ENCODE data around the gene QRSL1.
"Not testable (repeated sequence)": the region's sequence is repeated elsewhere in the genome, so short reads cannot be mapped to it uniquely, and the experiment has no call there.

QRSL1 gene

GRCh38 chr6:106694343-106694742 lies 65.0 kb downstream of the QRSL1 start:
- H3K4me3 ChIP-seq (ENCODE audit: low read length) = no peak overlapping the region
- peak; percentile 11 for DNase-seq
- no peaks in the 10 kb centered on the region for H3K27me3 ChIP-seq (ENCODE audit: insufficient read depth, low read length, poor library complexity)
- no peak overlapping the region for H3K23ac ChIP-seq (ENCODE audit: low read length)
- no peaks in the 10 kb centered on the region for H3K79me2 ChIP-seq (ENCODE audit: control insufficient read depth, insufficient read depth, low read length)
- H2BK15ac ChIP-seq (replicated peaks; ENCODE audit: low read depth) = no peak overlapping the region
- H3K18ac ChIP-seq (ENCODE audit: low read length) = no peak overlapping the region
- no peak overlapping the region for H4K5ac ChIP-seq (ENCODE audit: low read length)
- H3K79me1 ChIP-seq (ENCODE audit: low read length) = no peaks in the 10 kb centered on the region
- H4K8ac ChIP-seq (ENCODE audit: low read depth, low read length) = no peak overlapping the region
- H2AK5ac ChIP-seq (ENCODE audit: low read length) = no peak overlapping the region
- no CpG with 5 or more reads among the region's 8 CpGs for WGBS (ENCODE audit: extremely low coverage, insufficient coverage, low lambda C conversion rate)
- H3K9ac ChIP-seq (ENCODE audit: low read length) = no peak overlapping the region
- no peak overlapping the region for H2BK120ac ChIP-seq (ENCODE audit: low read depth, low read length)
- H3K4me2 ChIP-seq (ENCODE audit: low read length) = no peak overlapping the region
- H3K4ac ChIP-seq (ENCODE audit: low read depth, low read length) = no peak overlapping the region
- no peaks in the 10 kb centered on the region for H3K4me1 ChIP-seq (ENCODE audit: control insufficient read depth, low read depth, low read length)
- no peak overlapping the region for H3K56ac ChIP-seq (ENCODE audit: low read length)
- no peak overlapping the region for H3K27ac ChIP-seq (ENCODE audit: low read depth, low read length)
- no peak overlapping the region for H2BK5ac ChIP-seq (ENCODE audit: low read length)
- H3K36me3 ChIP-seq (ENCODE audit: control insufficient read depth, insufficient read depth, low read length) = no peaks in the 10 kb centered on the region

- DNase-seq = no peak
- no peak overlapping the region for H4K8ac ChIP-seq (ENCODE audit: low read depth, low read length)
- no peak overlapping the region for H4K5ac ChIP-seq (ENCODE audit: low read length)
- H2AK5ac ChIP-seq (ENCODE audit: low read length) = no peak overlapping the region
- H3K27me3 ChIP-seq (ENCODE audit: insufficient read depth, low read length, poor library complexity) = no peaks in the 10 kb centered on the region
- no peak overlapping the region for H3K23ac ChIP-seq (ENCODE audit: low read length)
- H3K4me2 ChIP-seq (ENCODE audit: low read length) = no peak overlapping the region
- H3K4me1 ChIP-seq (ENCODE audit: control insufficient read depth, low read depth, low read length) = no peaks in the 10 kb centered on the region
- no peak overlapping the region for H2BK5ac ChIP-seq (ENCODE audit: low read length)
- H3K79me2 ChIP-seq (ENCODE audit: control insufficient read depth, insufficient read depth, low read length) = no peaks in the 10 kb centered on the region
- H3K4ac ChIP-seq (ENCODE audit: low read depth, low read length) = no peak overlapping the region
- no peak overlapping the region for H3K27ac ChIP-seq (ENCODE audit: low read depth, low read length)
- H3K36me3 ChIP-seq (ENCODE audit: control insufficient read depth, insufficient read depth, low read length) = no peaks in the 10 kb centered on the region
- H2BK120ac ChIP-seq (ENCODE audit: low read depth, low read length) = no peak overlapping the region
- no peak overlapping the region for H3K18ac ChIP-seq (ENCODE audit: low read length)
- no peak overlapping the region for H2BK15ac ChIP-seq (replicated peaks; ENCODE audit: low read depth)
- no peak overlapping the region for H3K56ac ChIP-seq (ENCODE audit: low read length)
- H3K4me3 ChIP-seq (ENCODE audit: low read length) = no peak overlapping the region
- H3K79me1 ChIP-seq (ENCODE audit: low read length) = no peaks in the 10 kb centered on the region
- no peak overlapping the region for H3K9ac ChIP-seq (ENCODE audit: low read length)
Observed at GRCh38 chr6:106700581-106700980, 71.2 kb downstream of the QRSL1 start.

- not testable (repeated sequence) for H3K4me2 ChIP-seq (ENCODE audit: low read length); H3K36me3 ChIP-seq (ENCODE audit: control insufficient read depth, insufficient read depth, low read length); H2BK15ac ChIP-seq (replicated peaks; ENCODE audit: low read depth); H3K27me3 ChIP-seq (ENCODE audit: insufficient read depth, low read length, poor library complexity); H3K23ac ChIP-seq (ENCODE audit: low read length); H3K79me2 ChIP-seq (ENCODE audit: control insufficient read depth, insufficient read depth, low read length); H3K9ac ChIP-seq (ENCODE audit: low read length); DNase-seq; H2BK120ac ChIP-seq (ENCODE audit: low read depth, low read length); H3K56ac ChIP-seq (ENCODE audit: low read length); H4K8ac ChIP-seq (ENCODE audit: low read depth, low read length); H3K4ac ChIP-seq (ENCODE audit: low read depth, low read length); H2BK5ac ChIP-seq (ENCODE audit: low read length); H3K18ac ChIP-seq (ENCODE audit: low read length); H3K4me1 ChIP-seq (ENCODE audit: control insufficient read depth, low read depth, low read length); H3K79me1 ChIP-seq (ENCODE audit: low read length); H3K4me3 ChIP-seq (ENCODE audit: low read length); H4K5ac ChIP-seq (ENCODE audit: low read length); H3K27ac ChIP-seq (ENCODE audit: low read depth, low read length); H2AK5ac ChIP-seq (ENCODE audit: low read length)
- WGBS (ENCODE audit: extremely low coverage, insufficient coverage, low lambda C conversion rate) = no CpG with 5 or more reads among the region's 3 CpGs
Observed at GRCh38 chr6:106701201-106701600, 71.8 kb downstream of the QRSL1 start.

- Histone ChIP-seq H4K8ac (ENCODE audit: low read depth, low read length) (no peak overlapping the region), H2BK120ac (ENCODE audit: low read depth, low read length) (no peak overlapping the region), H3K9ac (ENCODE audit: low read length) (no peak overlapping the region), H3K79me1 (ENCODE audit: low read length) (no peaks in the 10 kb centered on the region), H3K4me3 (ENCODE audit: low read length) (no peak overlapping the region), H3K4me2 (ENCODE audit: low read length) (no peak overlapping the region), H3K36me3 (ENCODE audit: control insufficient read depth, insufficient read depth, low read length) (no peaks in the 10 kb centered on the region), H3K27ac (ENCODE audit: low read depth, low read length) (no peak overlapping the region), H4K5ac (ENCODE audit: low read length) (no peak overlapping the region), H3K27me3 (ENCODE audit: insufficient read depth, low read length, poor library complexity) (no peaks in the 10 kb centered on the region), H3K23ac (ENCODE audit: low read length) (no peak overlapping the region), H2BK15ac (replicated peaks; ENCODE audit: low read depth) (no peak overlapping the region), H3K79me2 (ENCODE audit: control insufficient read depth, insufficient read depth, low read length) (no peaks in the 10 kb centered on the region), H2AK5ac (ENCODE audit: low read length) (no peak overlapping the region), H3K18ac (ENCODE audit: low read length) (no peak overlapping the region), H3K4me1 (ENCODE audit: control insufficient read depth, low read depth, low read length) (no peaks in the 10 kb centered on the region), H3K4ac (ENCODE audit: low read depth, low read length) (no peak overlapping the region), H2BK5ac (ENCODE audit: low read length) (no peak overlapping the region), H3K56ac (ENCODE audit: low read length) (no peak overlapping the region)
- WGBS (ENCODE audit: extremely low coverage, insufficient coverage, low lambda C conversion rate) = no CpG with 5 or more reads among the region's 4 CpGs
- no peak for DNase-seq
Observed at GRCh38 chr6:106702046-106702445, 72.7 kb downstream of the QRSL1 start.

GRCh38 chr6:106702451-106703110 lies 73.2 kb downstream of the QRSL1 start:
- H3K4me3 ChIP-seq (ENCODE audit: low read length) = no peak overlapping the region
- no peaks in the 10 kb centered on the region for H3K79me2 ChIP-seq (ENCODE audit: control insufficient read depth, insufficient read depth, low read length)
- H3K4me1 ChIP-seq (ENCODE audit: control insufficient read depth, low read depth, low read length) = no peaks in the 10 kb centered on the region
- H3K18ac ChIP-seq (ENCODE audit: low read length) = no peak overlapping the region
- no peak overlapping the region for H3K56ac ChIP-seq (ENCODE audit: low read length)
- H2BK5ac ChIP-seq (ENCODE audit: low read length) = no peak overlapping the region
- WGBS (ENCODE audit: extremely low coverage, insufficient coverage, low lambda C conversion rate) = no CpG with 5 or more reads among the region's 10 CpGs
- no peak overlapping the region for H4K5ac ChIP-seq (ENCODE audit: low read length)
- no peak overlapping the region for H3K4me2 ChIP-seq (ENCODE audit: low read length)
- H3K9ac ChIP-seq (ENCODE audit: low read length) = no peak overlapping the region
- no peak for DNase-seq
- no peak overlapping the region for H3K27ac ChIP-seq (ENCODE audit: low read depth, low read length)
- H2BK120ac ChIP-seq (ENCODE audit: low read depth, low read length) = no peak overlapping the region
- H3K4ac ChIP-seq (ENCODE audit: low read depth, low read length) = no peak overlapping the region
- H2AK5ac ChIP-seq (ENCODE audit: low read length) = no peak overlapping the region
- no peak overlapping the region for H3K23ac ChIP-seq (ENCODE audit: low read length)
- no peaks in the 10 kb centered on the region for H3K27me3 ChIP-seq (ENCODE audit: insufficient read depth, low read length, poor library complexity)
- H4K8ac ChIP-seq (ENCODE audit: low read depth, low read length) = no peak overlapping the region
- no peaks in the 10 kb centered on the region for H3K36me3 ChIP-seq (ENCODE audit: control insufficient read depth, insufficient read depth, low read length)
- no peaks in the 10 kb centered on the region for H3K79me1 ChIP-seq (ENCODE audit: low read length)
- no peak overlapping the region for H2BK15ac ChIP-seq (replicated peaks; ENCODE audit: low read depth)

- Histone ChIP-seq H3K4ac (ENCODE audit: low read depth, low read length) (no peak overlapping the region), H3K4me1 (ENCODE audit: control insufficient read depth, low read depth, low read length) (no peaks in the 10 kb centered on the region), H4K5ac (ENCODE audit: low read length) (no peak overlapping the region), H3K4me3 (ENCODE audit: low read length) (no peak overlapping the region), H3K9ac (ENCODE audit: low read length) (no peak overlapping the region), H2BK15ac (replicated peaks; ENCODE audit: low read depth) (no peak overlapping the region), H3K79me2 (ENCODE audit: control insufficient read depth, insufficient read depth, low read length) (no peaks in the 10 kb centered on the region), H3K23ac (ENCODE audit: low read length) (no peak overlapping the region), H3K36me3 (ENCODE audit: control insufficient read depth, insufficient read depth, low read length) (no peaks in the 10 kb centered on the region), H3K27me3 (ENCODE audit: insufficient read depth, low read length, poor library complexity) (no peaks in the 10 kb centered on the region), H2AK5ac (ENCODE audit: low read length) (no peak overlapping the region), H4K8ac (ENCODE audit: low read depth, low read length) (no peak overlapping the region), H3K56ac (ENCODE audit: low read length) (no peak overlapping the region), H3K4me2 (ENCODE audit: low read length) (no peak overlapping the region), H2BK120ac (ENCODE audit: low read depth, low read length) (no peak overlapping the region), H2BK5ac (ENCODE audit: low read length) (no peak overlapping the region), H3K18ac (ENCODE audit: low read length) (no peak overlapping the region), H3K27ac (ENCODE audit: low read depth, low read length) (no peak overlapping the region), H3K79me1 (ENCODE audit: low read length) (no peaks in the 10 kb centered on the region)
- WGBS (ENCODE audit: extremely low coverage, insufficient coverage, low lambda C conversion rate) = no CpG with 5 or more reads among the region's 4 CpGs
- no peak for DNase-seq
Observed at GRCh38 chr6:106704327-106704726, 74.9 kb downstream of the QRSL1 start.
